Ovary (tissue), 1 donor: Measurements from ENCODE around the gene DRC7.

Experiments used
- EP300 ChIP-seq: sonication (generic); formaldehyde crosslinking; IDR thresholded peaks from one replicate; pipeline ENCODE4 v1.6.1; 2017; ENCODE audit warnings: antibody characterized with exemption
- POLR2A ChIP-seq: fragments of 450-650 bp; IDR thresholded peaks from one replicate; pipeline ENCODE4 v1.6.1; 2017; ENCODE audit warnings: antibody characterized with exemption, mild to moderate bottlenecking, moderate library complexity

- TF ChIP-seq EP300 (no peak), POLR2A (no peak)
These were observed 17.4 kb downstream of the DRC7 start for GRCh38 chr16:57711993-57712392.
